ENCODE data around the gene PSTPIP2. TPM values are rescaled to one million over a fixed set of nuclear protein-coding genes. Genes with fewer than 3 reads are reported as not detected.

PSTPIP2 gene
- total RNA-seq, 1 experiment from 2014 or later, result 5.6 TPM

- Histone ChIP-seq H3K36me3 (peaks cover 80% of the 10 kb centered on the region), H3K9me3 (no peaks in the 10 kb centered on the region), H3K4me3 (no peak overlapping the region), H3K27me3 (no peaks in the 10 kb centered on the region)
- DNase-seq, result no peak
Observed at GRCh38 chr18:45940724-45941123, 131.3 kb downstream of the PSTPIP2 start.

DNA sequence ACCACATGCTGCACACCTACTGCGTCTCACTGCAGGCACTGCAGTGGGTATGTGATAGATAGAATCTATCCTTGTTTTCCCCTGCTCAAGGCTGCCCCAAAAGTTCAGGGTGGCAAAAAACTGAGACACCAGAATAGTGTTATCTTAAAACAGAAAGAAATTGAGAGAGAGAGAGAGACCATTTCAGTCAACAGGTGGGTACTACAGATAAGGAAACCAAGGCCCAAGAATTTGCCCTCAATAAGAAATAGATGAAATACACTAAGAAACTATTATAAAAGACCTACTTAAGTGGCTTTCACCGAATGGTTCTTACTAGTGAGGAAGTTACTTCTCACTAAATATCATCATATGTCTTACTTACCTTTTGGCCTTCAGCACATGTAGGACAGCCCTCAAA, 132.8 kb downstream of the PSTPIP2 start:
- no peak overlapping the region for H3K4me3 ChIP-seq
- peaks cover 70% of the 10 kb centered on the region for H3K36me3 ChIP-seq
- no peak for DNase-seq
- no peaks in the 10 kb centered on the region for H3K9me3 ChIP-seq
- H3K27me3 ChIP-seq, result no peaks in the 10 kb centered on the region

DNA sequence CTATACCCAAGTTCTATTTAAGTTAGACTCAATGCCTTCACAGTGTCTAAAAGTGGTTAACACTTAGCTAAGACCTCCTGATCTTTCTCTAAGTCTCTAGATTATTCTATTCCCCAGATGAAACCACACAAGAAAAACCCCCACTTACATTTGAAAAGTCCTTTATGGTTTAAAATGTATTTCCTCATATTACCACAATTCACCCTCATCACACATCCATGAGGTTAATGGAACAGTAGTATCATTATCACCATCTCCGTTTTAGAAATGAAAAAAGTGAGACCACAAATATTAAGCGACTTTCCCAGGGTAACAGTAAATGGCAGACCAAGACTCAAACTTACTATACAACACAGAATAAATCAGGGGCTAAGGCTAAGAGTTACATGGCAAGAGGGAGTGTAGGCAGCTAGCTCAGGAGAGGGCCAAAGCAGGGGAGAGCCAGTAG, 133.5 kb downstream of the PSTPIP2 start:
- peaks cover 69% of the 10 kb centered on the region for H3K36me3 ChIP-seq

DNA sequence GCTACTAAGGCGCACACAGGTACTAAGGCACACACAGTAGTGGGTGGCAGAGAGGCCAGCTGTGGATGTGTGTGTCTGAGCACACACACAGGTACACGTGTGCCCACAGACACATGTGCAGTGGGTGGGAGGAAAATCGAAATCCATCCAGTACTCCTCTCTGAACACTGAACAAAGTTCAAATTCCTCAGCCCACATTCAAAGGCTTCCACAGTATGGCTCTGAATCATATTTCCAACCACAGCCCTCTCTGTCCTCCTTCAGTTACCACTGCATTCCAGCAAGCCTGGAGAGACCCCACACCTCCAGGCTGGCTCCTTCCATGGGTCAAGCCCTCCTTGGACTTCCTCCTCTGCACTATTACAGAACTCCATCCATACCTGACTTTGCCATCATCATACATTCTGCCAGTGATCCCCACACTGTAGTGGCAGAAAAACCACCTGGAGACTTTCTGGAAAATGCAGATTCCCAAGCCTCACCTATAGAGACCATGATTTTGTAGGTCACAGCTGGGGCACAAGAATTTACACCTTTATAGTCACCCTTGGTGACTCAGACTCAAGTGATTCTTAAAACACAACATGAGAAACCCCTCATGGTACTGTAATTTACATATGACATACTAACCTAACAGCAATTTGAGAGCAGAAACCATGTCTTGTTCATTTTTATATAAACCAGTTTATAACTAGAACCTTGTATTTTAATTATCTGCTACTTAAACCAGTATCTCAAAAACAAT, 136.3 kb downstream of the PSTPIP2 start:
- H3K27me3 ChIP-seq, result no peaks in the 10 kb centered on the region
- DNase-seq, result no peak
- H3K9me3 ChIP-seq, result no peaks in the 10 kb centered on the region
- peaks cover 49% of the 10 kb centered on the region for H3K36me3 ChIP-seq
- no peak overlapping the region for H3K4me3 ChIP-seq

More for the DNA sequence above, 133.5 kb downstream of the PSTPIP2 start:
- Histone ChIP-seq H3K4me3 (no peak overlapping the region), H3K27me3 (no peaks in the 10 kb centered on the region), H3K9me3 (no peaks in the 10 kb centered on the region)
- no peak for DNase-seq

Other genes starting within 250 kb of the PSTPIP2 start
- gene SIGLEC15, start 246.6 kb downstream of the PSTPIP2 start, total RNA-seq (2014; rRNA removed; shearing (Covaris generic); ENCODE audit: low replicate concordance), result 0.13 TPM in 1 of 2 replicates, not detected in the other
- 9.4 and 14.2 TPM in 2 replicates for gene EPG5, start 104.9 kb downstream of the PSTPIP2 start, total RNA-seq (2014; rRNA removed; shearing (Covaris generic); ENCODE audit: low replicate concordance)
- gene ATP5F1A, start 26.0 kb upstream of the PSTPIP2 start, total RNA-seq (2014; rRNA removed; shearing (Covaris generic); ENCODE audit: low replicate concordance), result 432 and 465 TPM in 2 replicates
- 48.6 and 49.6 TPM in 2 replicates for gene HAUS1, start 32.1 kb upstream of the PSTPIP2 start, total RNA-seq (2014; rRNA removed; shearing (Covaris generic); ENCODE audit: low replicate concordance)